K562 (cell line): ENCODE results near the gene PRF1.

Experiments
- CC2D1A ChIP-seq: fragments of 450-650 bp; IDR thresholded peaks from 2 replicates; pipeline ENCODE4 v1.6.1; 2017; ENCODE audit warnings: mild to moderate bottlenecking
- MEIS2 ChIP-seq: fragments of 450-650 bp; IDR thresholded peaks from 2 replicates; pipeline ENCODE4 v1.6.1; 2014; ENCODE audit warnings: mild to moderate bottlenecking; ENCODE audit not compliant: partially characterized antibody
- POLR2AphosphoS5 ChIP-seq: IDR thresholded peaks from 2 replicates; pipeline ENCODE4 v1.6.1; 2011; ENCODE audit warnings: mild to moderate bottlenecking, low read depth, low read length, moderate library complexity; ENCODE audit not compliant: control insufficient read depth, insufficient read depth
- STAT5B ChIP-seq: fragments of 250-450 bp; sonication (Bioruptor Pico); IDR thresholded peaks from 2 replicates; pipeline ENCODE4 v1.8.0; 2021; ENCODE audit warnings: mild to moderate bottlenecking, inconsistent platforms
- TAF1 ChIP-seq: IDR thresholded peaks from 2 replicates; pipeline ENCODE4 v1.6.1; 2011; ENCODE audit warnings: mild to moderate bottlenecking, low read length, moderate library complexity; ENCODE audit not compliant: insufficient read depth, control insufficient read depth, severe bottlenecking; ENCODE audit errors: extremely low read depth
- TF ChIP-seq, protein P1 (sequence below): sonication (generic); formaldehyde crosslinking; IDR thresholded peaks from 2 replicates; pipeline ENCODE4 v1.8.1; 2023; ENCODE audit warnings: mild to moderate bottlenecking, missing genetic modification reagents
- TF ChIP-seq, protein P2 (sequence below): fragments of 450-650 bp; IDR thresholded peaks from 2 replicates; pipeline ENCODE4 v1.6.1; 2017; ENCODE audit warnings: antibody characterized with exemption, mild to moderate bottlenecking
- TF ChIP-seq, protein P3 (sequence below): fragments of 450-650 bp; IDR thresholded peaks from one replicate; pipeline ENCODE4 v1.6.1; 2018; ENCODE audit warnings: mild to moderate bottlenecking, moderate library complexity; ENCODE audit not compliant: partially characterized antibody
- TF ChIP-seq, protein P4 (sequence below), 2 experiments: fragments of 450-650 bp in 1 of 2; sonication (generic) in 1 of 2; formaldehyde crosslinking; conservative IDR thresholded peaks; 2 replicates each; pipeline versions ENCODE4 v1.4.0 to v1.8.1; 2020 to 2022; ENCODE audit warnings: mild to moderate bottlenecking in 1 of 2, missing genetic modification reagents in 1 of 2
- TF ChIP-seq, protein P5 (sequence below): sonication (generic); formaldehyde crosslinking; IDR thresholded peaks from 2 replicates; pipeline ENCODE4 v1.8.1; 2023; ENCODE audit warnings: mild to moderate bottlenecking, missing genetic modification reagents

DNA sequence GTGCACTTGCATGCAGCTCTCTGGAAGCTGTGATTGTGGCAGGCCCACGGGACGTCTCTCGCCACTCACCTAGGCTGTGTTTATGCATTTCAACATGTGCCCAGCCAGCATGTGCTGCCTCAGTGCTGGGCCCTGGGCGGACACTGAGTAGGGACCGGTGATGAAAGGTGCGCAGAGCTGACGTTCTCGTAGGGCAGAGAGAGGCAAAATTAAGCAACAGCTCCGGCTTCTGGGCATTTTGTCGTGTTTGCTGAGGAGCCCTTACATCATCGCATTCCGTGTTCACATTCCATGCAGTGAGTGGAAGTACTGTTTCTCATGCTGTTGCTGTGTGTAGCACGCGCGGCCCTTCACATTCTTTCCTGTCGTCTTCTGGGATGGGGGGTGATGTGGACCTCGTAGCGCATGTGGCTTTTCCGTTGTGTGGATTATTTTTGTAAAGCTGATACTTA, 50.5 kb downstream of the PRF1 start:
- TF ChIP-seq, protein P1, sequence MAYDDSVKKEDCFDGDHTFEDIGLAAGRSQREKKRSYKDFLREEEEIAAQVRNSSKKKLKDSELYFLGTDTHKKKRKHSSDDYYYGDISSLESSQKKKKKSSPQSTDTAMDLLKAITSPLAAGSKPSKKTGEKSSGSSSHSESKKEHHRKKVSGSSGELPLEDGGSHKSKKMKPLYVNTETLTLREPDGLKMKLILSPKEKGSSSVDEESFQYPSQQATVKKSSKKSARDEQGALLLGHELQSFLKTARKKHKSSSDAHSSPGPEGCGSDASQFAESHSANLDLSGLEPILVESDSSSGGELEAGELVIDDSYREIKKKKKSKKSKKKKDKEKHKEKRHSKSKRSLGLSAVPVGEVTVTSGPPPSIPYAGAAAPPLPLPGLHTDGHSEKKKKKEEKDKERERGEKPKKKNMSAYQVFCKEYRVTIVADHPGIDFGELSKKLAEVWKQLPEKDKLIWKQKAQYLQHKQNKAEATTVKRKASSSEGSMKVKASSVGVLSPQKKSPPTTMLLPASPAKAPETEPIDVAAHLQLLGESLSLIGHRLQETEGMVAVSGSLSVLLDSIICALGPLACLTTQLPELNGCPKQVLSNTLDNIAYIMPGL (CRISPR knock-in tag), result no peak
- TF ChIP-seq, protein P2, sequence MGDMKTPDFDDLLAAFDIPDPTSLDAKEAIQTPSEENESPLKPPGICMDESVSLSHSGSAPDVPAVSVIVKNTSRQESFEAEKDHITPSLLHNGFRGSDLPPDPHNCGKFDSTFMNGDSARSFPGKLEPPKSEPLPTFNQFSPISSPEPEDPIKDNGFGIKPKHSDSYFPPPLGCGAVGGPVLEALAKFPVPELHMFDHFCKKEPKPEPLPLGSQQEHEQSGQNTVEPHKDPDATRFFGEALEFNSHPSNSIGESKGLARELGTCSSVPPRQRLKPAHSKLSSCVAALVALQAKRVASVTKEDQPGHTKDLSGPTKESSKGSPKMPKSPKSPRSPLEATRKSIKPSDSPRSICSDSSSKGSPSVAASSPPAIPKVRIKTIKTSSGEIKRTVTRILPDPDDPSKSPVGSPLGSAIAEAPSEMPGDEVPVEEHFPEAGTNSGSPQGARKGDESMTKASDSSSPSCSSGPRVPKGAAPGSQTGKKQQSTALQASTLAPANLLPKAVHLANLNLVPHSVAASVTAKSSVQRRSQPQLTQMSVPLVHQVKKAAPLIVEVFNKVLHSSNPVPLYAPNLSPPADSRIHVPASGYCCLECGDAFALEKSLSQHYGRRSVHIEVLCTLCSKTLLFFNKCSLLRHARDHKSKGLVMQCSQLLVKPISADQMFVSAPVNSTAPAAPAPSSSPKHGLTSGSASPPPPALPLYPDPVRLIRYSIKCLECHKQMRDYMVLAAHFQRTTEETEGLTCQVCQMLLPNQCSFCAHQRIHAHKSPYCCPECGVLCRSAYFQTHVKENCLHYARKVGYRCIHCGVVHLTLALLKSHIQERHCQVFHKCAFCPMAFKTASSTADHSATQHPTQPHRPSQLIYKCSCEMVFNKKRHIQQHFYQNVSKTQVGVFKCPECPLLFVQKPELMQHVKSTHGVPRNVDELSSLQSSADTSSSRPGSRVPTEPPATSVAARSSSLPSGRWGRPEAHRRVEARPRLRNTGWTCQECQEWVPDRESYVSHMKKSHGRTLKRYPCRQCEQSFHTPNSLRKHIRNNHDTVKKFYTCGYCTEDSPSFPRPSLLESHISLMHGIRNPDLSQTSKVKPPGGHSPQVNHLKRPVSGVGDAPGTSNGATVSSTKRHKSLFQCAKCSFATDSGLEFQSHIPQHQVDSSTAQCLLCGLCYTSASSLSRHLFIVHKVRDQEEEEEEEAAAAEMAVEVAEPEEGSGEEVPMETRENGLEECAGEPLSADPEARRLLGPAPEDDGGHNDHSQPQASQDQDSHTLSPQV, result no peak
- TF ChIP-seq STAT5B (CRISPR knock-in tag) (no peak), TAF1 (no peak), MEIS2 (no peak), CC2D1A (no peak), POLR2AphosphoS5 (no peak)
- TF ChIP-seq, protein P3, sequence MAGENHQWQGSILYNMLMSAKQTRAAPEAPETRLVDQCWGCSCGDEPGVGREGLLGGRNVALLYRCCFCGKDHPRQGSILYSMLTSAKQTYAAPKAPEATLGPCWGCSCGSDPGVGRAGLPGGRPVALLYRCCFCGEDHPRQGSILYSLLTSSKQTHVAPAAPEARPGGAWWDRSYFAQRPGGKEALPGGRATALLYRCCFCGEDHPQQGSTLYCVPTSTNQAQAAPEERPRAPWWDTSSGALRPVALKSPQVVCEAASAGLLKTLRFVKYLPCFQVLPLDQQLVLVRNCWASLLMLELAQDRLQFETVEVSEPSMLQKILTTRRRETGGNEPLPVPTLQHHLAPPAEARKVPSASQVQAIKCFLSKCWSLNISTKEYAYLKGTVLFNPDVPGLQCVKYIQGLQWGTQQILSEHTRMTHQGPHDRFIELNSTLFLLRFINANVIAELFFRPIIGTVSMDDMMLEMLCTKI, result no peak
- TF ChIP-seq, protein P4, sequence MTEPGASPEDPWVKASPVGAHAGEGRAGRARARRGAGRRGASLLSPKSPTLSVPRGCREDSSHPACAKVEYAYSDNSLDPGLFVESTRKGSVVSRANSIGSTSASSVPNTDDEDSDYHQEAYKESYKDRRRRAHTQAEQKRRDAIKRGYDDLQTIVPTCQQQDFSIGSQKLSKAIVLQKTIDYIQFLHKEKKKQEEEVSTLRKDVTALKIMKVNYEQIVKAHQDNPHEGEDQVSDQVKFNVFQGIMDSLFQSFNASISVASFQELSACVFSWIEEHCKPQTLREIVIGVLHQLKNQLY (CRISPR knock-in tag; conservative IDR thresholded peaks at IDR 0.05), result no peak
- TF ChIP-seq, protein P5, sequence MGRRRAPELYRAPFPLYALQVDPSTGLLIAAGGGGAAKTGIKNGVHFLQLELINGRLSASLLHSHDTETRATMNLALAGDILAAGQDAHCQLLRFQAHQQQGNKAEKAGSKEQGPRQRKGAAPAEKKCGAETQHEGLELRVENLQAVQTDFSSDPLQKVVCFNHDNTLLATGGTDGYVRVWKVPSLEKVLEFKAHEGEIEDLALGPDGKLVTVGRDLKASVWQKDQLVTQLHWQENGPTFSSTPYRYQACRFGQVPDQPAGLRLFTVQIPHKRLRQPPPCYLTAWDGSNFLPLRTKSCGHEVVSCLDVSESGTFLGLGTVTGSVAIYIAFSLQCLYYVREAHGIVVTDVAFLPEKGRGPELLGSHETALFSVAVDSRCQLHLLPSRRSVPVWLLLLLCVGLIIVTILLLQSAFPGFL, result no peak
